ENCODE measurements around the gene ISL2.

DNA sequence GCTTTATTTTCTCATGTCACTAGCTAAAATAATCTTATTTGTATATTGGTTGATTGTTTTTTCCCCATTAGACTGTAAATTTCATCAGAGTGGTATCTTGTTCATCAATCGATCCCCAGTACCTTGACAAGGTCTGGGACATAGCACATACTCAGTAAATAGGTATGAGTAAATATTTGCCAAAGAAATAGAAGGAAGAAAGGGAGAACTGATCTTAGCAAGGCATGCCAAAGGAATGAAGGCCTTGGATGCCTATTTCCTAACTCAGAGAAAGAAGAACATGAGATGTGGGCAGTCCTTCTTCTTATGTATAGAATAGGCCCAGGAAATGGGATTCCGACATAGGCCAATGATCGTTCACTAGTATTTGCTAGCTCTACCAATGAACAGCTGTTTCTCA is 54.7 kb downstream of the ISL2 start:
- TF ChIP-seq EZH2 (IDR thresholded peaks at IDR 0.05; ENCODE audit: borderline replicate concordance, low read length), result no peak
- TF ChIP-seq, protein P1, sequence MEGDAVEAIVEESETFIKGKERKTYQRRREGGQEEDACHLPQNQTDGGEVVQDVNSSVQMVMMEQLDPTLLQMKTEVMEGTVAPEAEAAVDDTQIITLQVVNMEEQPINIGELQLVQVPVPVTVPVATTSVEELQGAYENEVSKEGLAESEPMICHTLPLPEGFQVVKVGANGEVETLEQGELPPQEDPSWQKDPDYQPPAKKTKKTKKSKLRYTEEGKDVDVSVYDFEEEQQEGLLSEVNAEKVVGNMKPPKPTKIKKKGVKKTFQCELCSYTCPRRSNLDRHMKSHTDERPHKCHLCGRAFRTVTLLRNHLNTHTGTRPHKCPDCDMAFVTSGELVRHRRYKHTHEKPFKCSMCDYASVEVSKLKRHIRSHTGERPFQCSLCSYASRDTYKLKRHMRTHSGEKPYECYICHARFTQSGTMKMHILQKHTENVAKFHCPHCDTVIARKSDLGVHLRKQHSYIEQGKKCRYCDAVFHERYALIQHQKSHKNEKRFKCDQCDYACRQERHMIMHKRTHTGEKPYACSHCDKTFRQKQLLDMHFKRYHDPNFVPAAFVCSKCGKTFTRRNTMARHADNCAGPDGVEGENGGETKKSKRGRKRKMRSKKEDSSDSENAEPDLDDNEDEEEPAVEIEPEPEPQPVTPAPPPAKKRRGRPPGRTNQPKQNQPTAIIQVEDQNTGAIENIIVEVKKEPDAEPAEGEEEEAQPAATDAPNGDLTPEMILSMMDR (conservative IDR thresholded peaks at IDR 0.05 in 1 of 2, IDR thresholded peaks at IDR 0.05 in 1 of 2; ENCODE audit: extremely low read depth in 1 of 2, insufficient read depth in 1 of 2, low read depth in 1 of 2, low read length in 2 of 2), result no peak

Measured in mammary epithelial cell (primary cell).